AML-193 (cell line): ENCODE results near the gene HLF.
"Not testable (repeated sequence)": the region's sequence is repeated elsewhere in the genome, so short reads cannot be mapped to it uniquely, and the experiment has no call there.

Experiments
- DNase-seq, 2 experiments: peaks; one replicate each; lab custom pipeline; 2025; lab: John Stamatoyannopoulos, UW

The HLF gene

GRCh38 chr17:55327225-55328088, 62.7 kb downstream of the HLF start:
- DNase-seq: no peak

- DNase-seq: not testable (repeated sequence)
Observed at GRCh38 chr17:55328514-55328913, 63.8 kb downstream of the HLF start.

GRCh38 chr17:55330344-55330933, 65.7 kb downstream of the HLF start:
- DNase-seq: no peak

- DNase-seq: no peak
Observed at GRCh38 chr17:55332296-55333041, 67.7 kb downstream of the HLF start.

- DNase-seq: no peak
Observed at GRCh38 chr17:55334285-55334684, 69.5 kb downstream of the HLF start.

- DNase-seq: no peak
Observed at GRCh38 chr17:55334881-55335540, 70.3 kb downstream of the HLF start.

- DNase-seq: no peak
Observed at GRCh38 chr17:55335625-55336024, 70.9 kb downstream of the HLF start.

GRCh38 chr17:55336426-55336825, 71.7 kb downstream of the HLF start:
- no peak for DNase-seq

- no peak for DNase-seq
Observed at GRCh38 chr17:55340176-55340575, 75.4 kb downstream of the HLF start.

- DNase-seq: no peak
Observed at GRCh38 chr17:55340686-55341085, 75.9 kb downstream of the HLF start.

GRCh38 chr17:55341432-55341831, 76.7 kb downstream of the HLF start:
- DNase-seq: no peak

GRCh38 chr17:55342800-55343585, 78.2 kb downstream of the HLF start:
- no peak for DNase-seq

GRCh38 chr17:55343900-55344513, 79.2 kb downstream of the HLF start:
- DNase-seq: no peak

GRCh38 chr17:55344514-55344997, 79.8 kb downstream of the HLF start:
- no peak for DNase-seq

GRCh38 chr17:55345132-55345531, 80.4 kb downstream of the HLF start:
- DNase-seq: no peak

GRCh38 chr17:55346658-55347057, 81.9 kb downstream of the HLF start:
- DNase-seq: no peak

- no peak for DNase-seq
Observed at GRCh38 chr17:55347341-55347740, 82.6 kb downstream of the HLF start.

GRCh38 chr17:55348749-55349354, 84.1 kb downstream of the HLF start:
- peak; percentile 25 to 54 for DNase-seq

GRCh38 chr17:55350825-55351205, 86.1 kb downstream of the HLF start:
- DNase-seq: no peak

GRCh38 chr17:55351226-55351625, 86.5 kb downstream of the HLF start:
- peak in 1 of 2 experiments; percentile 4 for DNase-seq
